SK-N-SH (cell line): ENCODE results near the gene SPINT3.

Experiments used
- CTCF ChIP-seq: fragments of 200-600 bp; sonication (generic); IDR thresholded peaks from 2 replicates; pipeline ENCODE4 v1.6.1; 2017; ENCODE audit warnings: antibody characterized with exemption, mild to moderate bottlenecking, moderate library complexity
- GATA2 ChIP-seq: sonication (generic); formaldehyde crosslinking; IDR thresholded peaks from 2 replicates; pipeline ENCODE4 v1.5.0; 2020; ENCODE audit warnings: mild to moderate bottlenecking, missing genetic modification reagents
- TAF1 ChIP-seq: IDR thresholded peaks from 2 replicates; pipeline ENCODE4 v1.6.1; 2012; ENCODE audit warnings: low read depth, mild to moderate bottlenecking, low read length, moderate library complexity, borderline replicate concordance
- TF ChIP-seq, protein P1 (sequence below): IDR thresholded peaks from 2 replicates; pipeline ENCODE4 v1.4.0; 2012; ENCODE audit warnings: low read depth, borderline replicate concordance

DNA sequence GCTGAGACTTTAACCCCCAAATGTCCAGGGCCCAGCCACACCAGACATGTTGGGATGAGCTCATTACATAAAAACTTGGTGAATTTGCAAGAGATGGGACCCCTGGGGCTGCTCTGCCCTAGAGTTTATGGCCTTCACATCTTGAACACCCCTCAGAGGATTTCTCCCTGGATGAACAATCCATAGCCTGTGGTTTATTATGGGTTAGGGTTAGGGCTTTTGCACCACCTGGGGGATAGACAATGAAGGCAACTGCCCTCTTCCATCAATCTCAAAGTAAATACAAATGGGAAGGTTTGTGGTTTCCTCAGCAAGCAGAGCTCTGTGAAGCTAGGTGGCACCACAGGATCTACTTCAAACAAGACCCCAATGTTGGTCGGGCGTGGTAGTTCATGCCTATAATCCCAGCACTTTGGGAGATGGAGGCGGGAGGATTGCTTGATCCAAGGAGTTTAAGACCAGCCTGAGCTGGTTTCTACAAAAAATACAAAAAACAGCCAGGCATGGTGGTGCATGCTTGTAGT, 17.4 kb downstream of the SPINT3 start:
- TF ChIP-seq CTCF: no peak
- TF ChIP-seq, protein P1, sequence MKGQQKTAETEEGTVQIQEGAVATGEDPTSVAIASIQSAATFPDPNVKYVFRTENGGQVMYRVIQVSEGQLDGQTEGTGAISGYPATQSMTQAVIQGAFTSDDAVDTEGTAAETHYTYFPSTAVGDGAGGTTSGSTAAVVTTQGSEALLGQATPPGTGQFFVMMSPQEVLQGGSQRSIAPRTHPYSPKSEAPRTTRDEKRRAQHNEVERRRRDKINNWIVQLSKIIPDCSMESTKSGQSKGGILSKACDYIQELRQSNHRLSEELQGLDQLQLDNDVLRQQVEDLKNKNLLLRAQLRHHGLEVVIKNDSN: no peak
- no peak for TF ChIP-seq GATA2 (CRISPR knock-in tag)
- TF ChIP-seq TAF1: no peak
